COLO829 (cell line): ENCODE measurements around the gene C16orf96.

Experiments used
- DNase-seq: peaks from one replicate; pipeline ENCODE4 v3.0.0; 2012; ENCODE audit warnings: low spot score

The C16orf96 gene

GRCh38 chr16:4618645-4619418, 62.7 kb downstream of the C16orf96 start:
- DNase-seq = no peak

DNA sequence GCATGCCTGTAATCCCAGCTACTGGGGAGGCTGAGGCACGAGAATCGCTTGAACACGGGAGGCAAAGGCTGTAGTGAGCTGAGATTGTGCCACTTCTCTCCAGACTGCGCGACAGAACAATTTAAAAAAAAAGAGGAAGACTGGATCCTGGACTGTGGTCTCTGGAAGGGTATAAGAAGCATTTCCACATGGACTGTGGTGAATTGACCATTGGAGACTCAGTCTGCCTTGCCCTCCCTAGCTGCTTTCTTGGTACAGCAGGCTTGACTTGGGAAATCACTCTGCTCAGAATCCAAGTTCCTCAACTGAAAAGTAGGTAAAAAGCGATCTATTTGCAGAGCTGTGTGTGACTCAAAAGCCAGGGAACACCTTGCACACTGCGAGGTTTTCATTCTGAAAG, 67.5 kb downstream of the C16orf96 start:
- DNase-seq = no peak

DNA sequence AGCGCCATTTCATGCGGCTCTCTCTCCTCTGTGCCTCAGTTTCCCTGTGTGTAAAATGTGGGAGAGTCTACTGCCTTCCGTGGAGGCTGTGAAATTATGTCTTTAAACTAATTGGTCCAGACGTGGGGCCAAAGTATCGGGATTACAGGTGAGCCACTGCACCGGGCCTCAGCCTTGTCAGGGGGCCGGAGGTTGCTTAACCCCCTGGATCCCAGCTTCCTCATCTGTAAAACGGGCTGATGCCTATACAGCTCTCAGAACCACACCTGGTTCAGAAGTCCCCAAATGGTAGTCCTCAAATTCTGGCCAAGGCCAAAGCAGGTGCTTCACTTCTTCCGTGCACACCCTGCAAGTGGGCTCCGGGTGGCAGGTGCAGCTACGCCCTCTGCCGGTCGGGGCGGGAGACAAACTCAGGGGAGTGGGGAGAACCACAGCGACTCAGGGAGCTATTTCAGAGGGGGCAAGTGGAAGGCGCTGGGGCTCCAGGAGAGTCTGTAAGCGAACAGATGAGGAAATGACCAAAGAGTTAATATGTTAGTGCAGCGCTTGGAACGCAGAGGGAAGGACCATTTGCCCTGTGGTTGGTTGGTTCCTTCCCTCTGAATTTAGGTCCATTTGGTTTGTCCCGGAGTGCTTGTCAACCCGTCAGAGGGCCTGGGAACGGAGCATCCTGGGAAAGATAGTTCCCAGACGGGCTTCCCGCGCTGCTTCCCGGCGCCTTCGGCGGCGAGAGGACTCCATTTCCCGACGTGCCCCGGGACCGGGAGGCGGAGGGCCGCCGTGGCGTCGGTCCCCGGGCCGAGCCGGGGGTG, 68.1 kb downstream of the C16orf96 start, which contains the start of gene MGRN1:
MGRN1 (plus strand) TSS at position 812 of the 812 bp plus-strand sequence. CDS start 135 bp downstream, outside the sequence.
- peak; percentile 94 for DNase-seq

- DNase-seq = no peak
Observed at GRCh38 chr16:4624827-4625559, 68.9 kb downstream of the C16orf96 start.

GRCh38 chr16:4625560-4626159, 69.5 kb downstream of the C16orf96 start:
- DNase-seq = no peak

GRCh38 chr16:4626396-4626795, 70.3 kb downstream of the C16orf96 start:
- no peak for DNase-seq

DNA sequence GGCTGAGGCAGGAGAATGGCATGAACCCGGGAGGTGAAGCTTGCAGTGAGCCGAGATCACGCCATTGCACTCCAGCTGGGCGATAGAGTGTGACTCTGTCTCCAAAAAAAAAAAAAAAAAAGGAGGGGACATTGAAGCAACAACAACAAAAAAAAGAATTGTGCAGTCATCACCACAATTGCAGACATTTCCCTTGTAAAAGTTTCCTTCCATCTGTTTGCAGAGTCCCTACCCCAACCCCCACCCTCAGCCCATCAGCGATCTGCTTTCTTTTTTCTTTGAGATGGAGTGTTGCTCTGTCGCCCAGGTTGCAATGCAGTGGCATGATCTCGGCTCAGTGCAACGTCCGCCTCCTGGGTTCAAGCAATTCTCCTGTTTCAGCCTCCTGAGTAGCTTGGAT, 72.1 kb downstream of the C16orf96 start:
- DNase-seq = no peak

GRCh38 chr16:4631444-4631843, 75.3 kb downstream of the C16orf96 start:
- no peak for DNase-seq

GRCh38 chr16:4633910-4634635, 77.9 kb downstream of the C16orf96 start:
- no peak for DNase-seq

- no peak for DNase-seq
Observed at GRCh38 chr16:4634768-4635167, 78.6 kb downstream of the C16orf96 start.

DNA sequence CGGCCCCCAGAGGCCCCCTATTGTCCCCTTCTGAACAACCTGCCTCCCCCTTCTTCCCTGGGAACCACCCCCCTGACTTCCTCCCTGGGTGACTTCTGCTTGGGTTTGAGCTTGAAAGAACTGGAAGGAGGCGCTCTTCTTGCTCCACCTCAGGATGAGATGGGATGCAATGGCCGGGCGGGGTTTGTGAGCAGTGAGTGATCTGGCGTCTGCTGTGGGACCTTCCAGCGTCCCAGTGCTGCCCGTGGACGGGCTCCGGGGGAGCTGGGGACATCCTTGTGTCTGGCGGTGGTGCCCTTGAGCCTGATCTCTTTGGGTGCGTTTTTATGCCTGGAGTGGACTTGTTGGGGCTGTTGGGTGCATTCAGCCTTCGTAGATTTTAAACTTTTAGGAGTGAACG, 80.1 kb downstream of the C16orf96 start:
- DNase-seq = no peak

DNA sequence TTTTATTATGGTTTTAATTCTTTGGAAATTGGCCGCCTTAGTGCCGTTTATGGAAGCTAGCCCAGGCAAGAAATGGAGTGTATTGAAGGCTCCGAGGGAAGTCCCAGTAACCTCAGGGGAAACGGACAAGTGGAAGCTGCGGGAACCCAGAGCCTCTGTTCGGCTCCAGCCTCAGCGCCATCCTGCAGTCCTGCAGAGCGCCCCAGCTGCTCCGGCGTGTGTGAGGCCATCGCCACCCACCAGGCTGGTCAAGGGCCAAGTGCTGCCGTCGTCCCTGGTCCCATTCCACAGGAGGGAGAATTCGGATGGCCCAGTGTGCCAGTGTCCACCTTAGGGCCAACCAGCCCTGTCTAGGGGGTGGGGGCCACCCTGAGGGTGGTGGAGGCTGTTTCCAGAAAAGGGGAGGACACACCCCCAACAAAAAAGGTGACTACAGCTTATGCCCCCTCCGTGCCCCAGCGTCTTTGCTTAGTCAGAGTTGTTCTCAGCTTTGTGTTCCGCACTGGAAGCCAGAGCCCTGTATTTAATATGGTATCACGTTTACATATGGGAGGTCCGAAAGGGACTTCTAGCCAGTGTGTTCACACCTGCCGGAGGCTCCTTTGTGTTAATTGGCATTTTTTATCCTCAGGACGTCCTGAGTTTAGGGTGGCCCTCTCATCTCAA, 81.5 kb downstream of the C16orf96 start:
- DNase-seq = no peak

DNA sequence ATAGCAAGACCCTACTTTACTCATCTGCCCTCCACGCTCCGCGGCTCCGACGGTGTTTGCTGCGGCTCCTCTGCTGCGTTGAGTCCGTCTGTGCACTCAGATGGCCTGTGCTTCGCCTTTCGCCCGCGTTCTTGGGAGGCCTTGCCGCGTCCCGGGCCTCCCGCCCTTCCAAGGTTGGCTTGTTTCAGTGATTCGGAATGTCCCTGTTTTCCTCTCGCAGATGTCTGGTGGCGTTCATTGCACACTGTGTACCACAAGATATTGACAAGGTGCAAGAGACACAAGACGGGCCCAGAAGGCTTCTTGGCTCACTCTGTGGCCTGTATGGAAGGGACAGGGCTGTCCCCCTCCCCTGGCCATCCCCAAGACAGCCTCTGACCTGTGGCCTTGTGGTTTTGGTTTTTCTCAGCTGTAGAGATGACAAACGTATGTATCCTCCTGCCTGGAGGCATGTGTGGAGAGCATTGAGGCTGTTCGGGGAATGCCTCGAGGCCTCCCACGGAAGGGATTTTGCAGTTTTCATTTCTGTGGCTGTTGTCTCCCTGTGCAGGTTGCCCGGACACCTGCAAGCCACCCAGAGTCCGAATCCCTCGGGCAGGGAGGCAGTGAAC, 83.9 kb downstream of the C16orf96 start:
- no peak for DNase-seq

- DNase-seq = no peak
Observed at GRCh38 chr16:4640572-4641305, 84.6 kb downstream of the C16orf96 start.

GRCh38 chr16:4641306-4641687, 85.2 kb downstream of the C16orf96 start:
- DNase-seq = no peak

GRCh38 chr16:4641895-4642294, 85.8 kb downstream of the C16orf96 start:
- DNase-seq = no peak

GRCh38 chr16:4646773-4647643, 90.9 kb downstream of the C16orf96 start:
- no peak for DNase-seq

DNA sequence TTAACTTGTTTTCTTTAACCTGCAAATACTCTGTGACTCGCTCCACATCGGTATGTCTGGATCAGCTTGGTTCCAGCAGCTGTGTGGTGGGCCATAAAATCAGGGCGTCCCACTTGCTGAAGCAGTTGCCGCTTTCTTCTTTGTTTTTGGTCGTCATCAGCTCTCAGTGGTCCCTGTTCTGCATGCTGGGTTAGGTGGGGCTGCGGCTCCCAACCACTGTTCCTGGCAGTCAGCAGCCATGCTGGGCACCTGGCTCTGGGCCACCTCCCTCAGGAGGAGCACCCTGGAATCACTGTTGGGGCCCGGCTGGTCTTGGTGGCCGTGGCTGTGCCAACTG, 91.5 kb downstream of the C16orf96 start:
- DNase-seq = no peak

- no peak for DNase-seq
Observed at GRCh38 chr16:4648917-4649316, 92.8 kb downstream of the C16orf96 start.
